NCI-H446 treated with DMSO at 0.1 percent for 48 hours (cell line): ENCODE measurements around the gene RTL10.

Source experiments
- DNase-seq: peaks from one replicate; lab custom pipeline; 2025; lab: John Stamatoyannopoulos, UW

RTL10 gene, protein sequence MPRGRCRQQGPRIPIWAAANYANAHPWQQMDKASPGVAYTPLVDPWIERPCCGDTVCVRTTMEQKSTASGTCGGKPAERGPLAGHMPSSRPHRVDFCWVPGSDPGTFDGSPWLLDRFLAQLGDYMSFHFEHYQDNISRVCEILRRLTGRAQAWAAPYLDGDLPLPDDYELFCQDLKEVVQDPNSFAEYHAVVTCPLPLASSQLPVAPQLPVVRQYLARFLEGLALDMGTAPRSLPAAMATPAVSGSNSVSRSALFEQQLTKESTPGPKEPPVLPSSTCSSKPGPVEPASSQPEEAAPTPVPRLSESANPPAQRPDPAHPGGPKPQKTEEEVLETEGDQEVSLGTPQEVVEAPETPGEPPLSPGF

DNA sequence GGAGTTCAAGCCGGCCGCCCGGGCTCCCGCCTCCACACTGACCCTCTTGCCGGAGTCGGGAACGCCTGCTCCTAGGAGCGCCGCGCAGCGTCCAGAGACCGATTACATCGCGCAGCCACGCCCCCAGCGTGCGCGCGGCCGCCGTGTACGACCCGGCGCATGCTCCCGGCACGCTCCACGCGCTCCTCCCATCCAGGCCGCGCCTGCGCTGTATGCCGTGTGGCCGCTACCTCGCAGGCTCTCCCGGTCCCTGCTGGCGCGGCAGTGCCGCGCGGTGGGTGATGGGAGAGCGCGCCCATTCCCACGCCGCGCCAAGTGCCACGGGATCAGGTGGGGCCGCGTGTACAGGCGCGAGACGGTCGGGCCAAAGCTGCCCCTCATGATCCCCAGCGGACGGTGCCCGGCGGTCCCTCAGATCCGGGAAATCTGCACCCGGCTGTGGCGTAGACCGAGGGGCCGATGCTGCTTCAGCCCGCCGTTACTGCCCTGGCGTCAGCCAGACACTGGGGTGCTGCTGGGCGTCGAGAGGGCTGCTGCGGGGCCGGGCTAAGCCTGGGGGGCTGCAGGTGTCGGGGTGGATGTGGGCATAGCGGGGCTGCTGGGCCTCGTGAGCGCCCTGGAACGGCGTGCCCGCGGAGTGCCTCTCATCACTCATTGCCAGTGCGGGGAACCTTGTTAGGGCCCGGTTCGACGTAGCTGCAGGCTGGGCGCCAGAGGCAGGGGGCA, at the start of gene RTL10, which contains the start of gene GNB1L:
Gene RTL10 (minus strand): TSS at position 97 of the 726 bp plus-strand sequence. CDS start 2,613 bp downstream, outside the sequence.
Gene GNB1L (minus strand): TSS at position 97 of the 726 bp plus-strand sequence. CDS start 33,519 bp downstream, outside the sequence.
- peak; percentile 93 for DNase-seq

DNA sequence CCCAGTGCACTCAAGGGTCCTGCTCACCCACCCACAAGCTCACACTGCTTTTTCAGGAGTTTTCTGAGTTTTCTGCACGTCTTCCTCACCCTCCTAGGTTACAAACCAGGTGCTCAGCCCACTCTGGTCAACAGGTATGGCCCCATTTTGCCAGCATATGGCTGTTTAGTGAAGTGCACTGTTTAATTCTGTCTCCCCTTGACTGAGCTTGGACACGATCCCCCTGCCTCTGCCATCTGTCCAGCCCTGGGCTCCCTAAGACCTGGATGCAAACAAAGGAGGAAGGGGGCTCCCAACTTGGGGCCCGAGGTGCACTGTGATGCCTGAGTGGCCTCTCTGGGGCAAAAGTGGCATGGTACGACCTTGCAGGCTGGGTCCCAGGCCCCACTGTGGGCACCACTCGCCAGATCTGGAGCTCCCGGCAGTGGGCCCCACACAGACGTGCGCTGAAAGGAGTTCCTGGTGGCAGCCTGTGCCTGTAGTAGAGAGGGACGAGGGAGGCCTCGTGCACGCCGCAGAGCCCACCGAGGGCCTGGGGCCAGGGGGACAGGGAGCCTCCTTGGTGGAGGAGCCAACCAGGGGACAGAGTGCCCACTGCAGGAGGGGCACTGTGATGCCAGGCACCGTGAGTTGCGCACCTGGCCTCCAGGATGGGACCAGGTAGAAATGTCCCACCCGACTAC, 49.6 kb upstream of the RTL10 start:
- no peak for DNase-seq

DNA sequence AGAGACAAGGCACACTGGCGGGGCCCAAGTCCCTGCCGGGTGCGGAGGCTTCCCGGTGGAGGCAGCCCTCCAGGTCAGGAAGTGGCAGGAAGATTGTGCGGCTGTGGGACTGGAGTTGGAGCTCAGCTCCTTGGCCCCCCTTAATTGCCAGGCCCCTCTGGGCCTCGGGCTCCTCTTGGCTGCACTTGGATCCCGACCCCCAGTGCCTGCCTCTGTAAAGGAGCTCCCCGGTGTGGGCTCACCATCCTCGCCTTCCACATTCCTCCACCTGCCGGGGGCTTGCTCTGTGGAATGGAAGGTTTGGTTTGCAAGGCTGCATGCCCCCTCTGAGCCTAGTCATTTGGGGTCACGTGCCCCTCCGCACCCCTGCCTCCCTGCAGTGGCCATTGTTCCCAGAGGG, 48.8 kb upstream of the RTL10 start:
- DNase-seq, result no peak

DNA sequence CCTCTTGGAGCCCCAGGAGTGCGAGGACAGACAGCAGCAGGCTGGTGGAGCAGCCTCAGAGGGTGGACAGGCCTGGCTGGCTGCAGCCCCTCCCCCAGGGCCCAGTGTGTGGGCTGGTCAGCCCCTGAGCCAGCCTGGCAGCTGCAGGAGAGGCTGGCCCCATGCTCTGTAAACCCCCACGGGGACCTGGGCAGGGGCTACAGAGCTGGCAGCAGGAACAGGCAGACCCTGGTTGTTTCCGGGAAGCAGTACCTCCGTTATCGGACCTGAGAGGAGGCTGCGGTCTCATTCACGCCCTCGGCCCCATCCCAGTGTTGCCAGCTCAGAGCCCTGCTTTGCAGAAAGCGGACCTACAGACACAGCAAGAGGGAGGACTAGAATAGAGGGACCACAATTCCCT, 48.4 kb upstream of the RTL10 start:
- no peak for DNase-seq

DNA sequence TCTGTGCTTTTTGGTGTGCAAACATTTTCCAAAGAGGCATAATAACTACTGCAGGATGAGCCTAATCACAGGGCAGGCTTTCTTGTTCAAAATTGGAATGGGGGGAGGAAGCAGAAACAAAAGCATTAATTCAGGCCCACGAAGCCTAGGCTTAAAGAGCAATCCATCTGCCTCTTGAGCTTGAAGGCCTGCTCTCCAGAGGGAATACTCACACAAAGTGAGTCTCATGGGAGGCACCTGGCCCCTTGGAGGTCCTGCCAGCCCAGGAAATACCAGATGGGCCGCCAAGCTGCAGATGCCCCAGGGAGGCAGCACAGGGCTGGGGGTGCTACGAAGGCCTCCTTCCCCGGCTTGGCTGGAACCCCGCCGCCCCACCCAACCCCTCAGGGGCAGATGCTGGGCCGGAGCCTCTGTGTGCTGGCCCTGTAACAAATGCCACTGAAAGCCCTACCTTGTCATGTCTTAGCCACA, 47.6 kb upstream of the RTL10 start:
- no peak for DNase-seq

DNA sequence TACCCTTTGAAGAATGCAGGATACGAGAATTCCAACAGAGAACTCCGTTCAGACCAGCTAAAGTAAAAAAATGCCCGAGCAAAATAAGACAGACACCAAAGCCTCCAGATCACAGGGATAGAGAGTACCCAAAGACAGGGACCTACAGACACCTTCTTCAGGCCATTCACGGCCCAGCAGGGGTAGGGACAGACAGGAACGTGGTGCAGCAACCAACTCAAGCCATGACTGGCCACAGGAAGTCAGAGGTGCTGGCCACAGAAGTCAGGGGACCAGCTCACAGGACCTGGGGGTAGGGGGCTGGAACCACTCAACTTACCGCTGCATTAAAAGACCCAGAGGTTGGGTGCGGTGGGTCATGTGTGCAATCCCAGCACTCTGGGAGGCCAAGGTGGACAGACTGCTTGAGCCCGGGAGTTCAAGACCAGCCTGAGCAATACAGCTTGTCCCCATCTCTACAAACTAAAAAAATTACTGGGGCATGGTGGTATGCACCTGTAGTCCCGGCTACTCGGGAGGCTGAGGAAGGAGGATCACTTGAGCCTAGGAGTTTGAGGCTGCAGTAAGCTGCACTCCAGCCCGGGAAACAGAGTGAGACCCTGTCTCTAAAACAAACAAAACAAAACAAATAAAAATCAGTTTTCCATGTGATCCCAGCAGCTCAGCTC, 47.0 kb upstream of the RTL10 start:
- no peak for DNase-seq

DNA sequence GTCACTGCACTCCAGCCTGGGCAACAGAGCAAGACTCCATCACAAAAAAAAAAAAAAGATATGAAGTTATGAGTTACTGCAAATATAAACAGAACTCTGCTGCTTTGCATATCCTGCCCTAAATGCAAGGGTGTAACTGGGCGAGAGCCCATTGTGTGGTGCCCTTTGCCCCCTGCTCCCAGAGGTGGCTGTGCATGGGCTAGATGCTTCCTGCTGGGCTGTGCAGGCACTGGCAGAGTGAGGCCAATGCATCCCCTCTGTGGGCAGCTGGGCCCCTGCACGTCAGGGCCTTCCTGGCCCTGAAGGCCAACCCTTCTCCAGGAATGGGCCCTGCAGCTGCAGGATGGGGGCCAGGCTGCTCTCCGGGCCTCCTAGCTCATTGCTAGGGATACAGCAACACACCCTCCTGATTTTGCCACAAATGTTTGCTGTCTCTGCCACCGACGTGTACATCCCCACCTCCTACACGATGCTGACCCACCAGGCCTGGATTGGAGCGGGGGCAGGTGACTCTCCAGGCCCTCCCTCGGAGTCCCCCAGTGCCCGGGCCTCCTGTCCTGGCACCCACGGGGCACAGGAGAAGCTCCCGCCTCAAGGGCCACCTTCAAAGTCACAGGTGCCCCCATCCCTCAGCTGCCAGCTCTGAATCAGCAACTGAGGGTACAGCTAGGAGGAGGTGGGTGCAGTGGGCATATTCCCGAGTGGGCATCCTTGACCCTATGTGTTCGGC, 46.2 kb upstream of the RTL10 start:
- DNase-seq, result no peak

DNA sequence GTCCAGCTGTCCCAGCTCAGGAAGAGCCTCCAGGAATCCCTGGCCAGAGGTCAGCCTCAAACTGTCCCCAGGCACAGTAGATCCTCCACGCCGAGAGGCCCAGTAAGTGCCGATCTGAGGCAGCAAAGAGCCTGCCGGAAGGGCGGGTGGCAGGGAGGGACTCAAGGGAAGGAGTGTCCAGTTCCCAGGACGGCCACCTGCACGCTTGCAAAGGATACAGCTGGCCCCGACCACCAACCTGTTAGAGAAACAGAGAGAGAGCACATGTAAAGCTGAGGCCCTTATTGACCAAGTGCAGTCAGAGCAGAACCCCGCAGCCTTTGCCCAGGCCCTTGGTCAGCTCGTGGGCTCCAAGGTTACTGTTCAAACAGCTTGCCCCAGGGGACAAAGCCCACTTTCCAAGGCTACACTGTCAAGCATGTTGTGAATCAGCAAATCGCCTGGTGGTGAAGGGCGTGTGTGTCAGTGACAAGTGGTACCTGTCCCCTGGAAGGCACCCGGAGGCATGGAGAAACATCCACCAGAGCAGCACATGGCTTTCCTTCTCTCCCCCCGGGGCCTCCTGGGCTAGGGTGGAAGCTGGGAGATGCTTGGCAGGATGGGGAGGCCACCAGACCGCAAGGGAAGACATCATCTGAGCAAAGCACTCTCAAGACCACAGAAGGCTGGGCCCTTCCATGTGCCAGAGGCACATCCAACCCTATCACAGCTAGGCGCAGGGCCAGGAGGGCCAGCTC, 44.3 kb upstream of the RTL10 start:
- no peak for DNase-seq

DNA sequence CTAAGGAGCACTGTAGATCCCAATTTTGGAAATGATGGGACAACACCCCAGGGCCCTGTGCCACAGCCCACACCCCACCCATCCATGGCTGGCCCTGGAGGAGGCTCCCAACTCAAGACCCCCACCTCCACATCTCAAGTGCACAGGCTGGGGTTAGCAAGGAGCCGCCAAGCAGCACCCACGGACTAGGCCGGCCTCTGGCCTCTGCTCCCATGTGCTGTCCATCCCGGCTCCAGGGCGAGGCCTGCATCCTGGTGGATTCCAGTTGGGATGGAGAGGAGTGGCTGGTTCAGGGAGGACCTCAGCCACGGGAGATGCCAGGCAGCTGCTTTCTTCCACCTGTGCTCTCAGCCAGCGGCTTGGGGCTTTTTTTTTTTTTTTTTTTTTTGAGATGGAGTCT, 43.5 kb upstream of the RTL10 start:
- no peak for DNase-seq

DNA sequence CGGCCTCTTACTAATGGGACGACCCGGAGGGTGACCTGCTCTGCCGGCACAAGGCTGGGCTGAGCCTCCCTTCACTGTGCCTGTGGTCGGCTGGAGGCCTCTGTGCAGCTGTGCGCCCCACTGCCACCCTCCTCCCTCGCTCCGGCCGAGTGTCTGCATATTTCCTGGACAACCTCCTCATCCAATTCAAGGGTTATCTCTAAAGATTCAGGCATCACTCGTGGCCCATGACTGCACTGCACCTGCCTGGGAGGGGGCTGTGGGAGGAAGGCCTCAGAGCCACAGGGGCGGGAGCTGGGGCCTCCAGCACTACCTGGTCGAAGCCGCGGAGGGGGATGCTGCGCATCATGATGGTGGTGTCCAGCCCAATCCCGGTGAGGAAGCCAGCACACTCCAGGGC, 43.1 kb upstream of the RTL10 start:
- DNase-seq, result no peak

DNA sequence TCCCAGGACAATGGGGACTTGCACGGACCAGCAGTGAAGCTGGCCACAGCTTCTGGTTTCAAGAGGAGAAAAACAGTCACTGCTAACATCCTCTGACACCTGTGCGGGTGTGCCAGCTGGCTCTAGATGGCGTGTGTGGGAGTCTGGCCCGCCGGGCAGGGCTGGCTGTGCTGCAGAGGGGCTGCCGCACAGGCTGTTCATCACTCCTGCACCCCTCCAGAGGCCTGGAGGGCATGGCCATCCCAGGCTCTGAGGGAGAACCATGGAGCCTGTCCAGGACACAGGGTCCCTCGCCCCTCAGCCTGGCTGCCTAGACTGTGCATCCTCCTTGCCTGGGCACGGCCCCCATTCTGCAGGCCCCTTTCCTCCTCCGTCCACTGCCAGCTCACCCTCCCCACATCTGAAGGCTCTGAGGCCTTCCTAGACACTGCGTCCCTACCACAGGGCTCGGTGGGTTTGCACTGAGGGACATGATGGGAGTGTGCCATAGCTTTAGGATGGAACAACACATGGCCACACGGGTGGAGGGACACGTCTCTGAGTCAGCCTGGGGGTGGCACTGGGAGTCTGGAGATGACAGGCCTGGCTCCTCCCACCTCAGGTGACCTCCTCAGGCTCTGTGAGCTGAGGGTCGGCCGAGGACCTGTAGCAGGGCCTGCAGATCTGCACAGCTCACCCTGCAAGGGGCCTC, 42.1 kb upstream of the RTL10 start:
- no peak for DNase-seq

DNA sequence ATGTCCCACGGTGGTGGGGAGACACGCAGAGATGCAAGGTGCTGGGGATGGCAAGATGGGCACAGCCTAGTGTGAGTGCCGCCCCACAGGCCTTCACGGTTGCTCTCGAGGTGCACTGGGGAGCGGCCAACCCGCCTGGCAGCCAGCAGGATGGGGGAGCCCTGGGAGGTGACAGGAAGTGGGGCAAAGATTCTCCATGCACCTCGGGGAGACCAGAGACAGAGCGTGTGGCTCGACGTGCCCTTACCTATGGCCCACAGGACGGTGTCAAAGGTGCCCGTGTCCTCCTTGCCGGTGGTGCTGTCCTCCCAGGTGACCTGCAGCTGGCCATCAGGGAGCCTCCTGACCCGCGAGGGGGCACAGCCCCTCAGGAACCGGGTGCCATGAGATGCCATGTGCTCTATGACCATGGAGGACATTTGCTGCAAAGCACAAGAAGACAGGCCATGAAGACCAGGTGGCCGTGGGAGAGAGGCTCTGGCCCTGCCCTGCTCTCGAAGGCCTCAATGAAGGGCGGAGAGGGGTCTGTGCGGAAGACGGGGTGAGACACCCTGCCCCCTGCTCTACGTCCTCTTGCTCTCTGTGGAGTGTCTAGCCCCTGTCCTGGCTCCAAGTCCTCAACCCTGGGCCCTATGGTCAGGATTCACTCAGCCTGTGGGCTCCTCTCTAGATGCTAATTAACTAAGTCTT, 40.6 kb upstream of the RTL10 start:
- no peak for DNase-seq

DNA sequence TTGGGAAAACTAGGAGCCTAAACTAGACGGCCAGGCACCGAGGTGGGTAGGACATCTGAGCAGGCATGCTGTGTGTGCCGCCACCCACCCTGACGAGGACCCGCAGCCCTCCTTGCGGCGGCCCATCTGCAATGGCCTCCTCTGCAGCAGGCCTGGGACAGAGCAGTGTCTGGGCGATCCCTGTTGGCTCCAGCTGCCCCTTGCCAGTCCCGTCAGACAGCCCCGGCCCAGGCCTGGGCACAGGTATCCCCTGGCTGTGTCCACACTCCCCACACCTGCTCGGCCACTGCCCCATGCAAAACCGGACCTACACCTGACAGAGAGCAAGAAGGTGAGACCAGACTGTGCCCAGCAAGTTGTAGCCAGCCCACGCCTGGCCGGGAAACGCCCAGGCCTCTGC, 38.7 kb upstream of the RTL10 start:
- no peak for DNase-seq

DNA sequence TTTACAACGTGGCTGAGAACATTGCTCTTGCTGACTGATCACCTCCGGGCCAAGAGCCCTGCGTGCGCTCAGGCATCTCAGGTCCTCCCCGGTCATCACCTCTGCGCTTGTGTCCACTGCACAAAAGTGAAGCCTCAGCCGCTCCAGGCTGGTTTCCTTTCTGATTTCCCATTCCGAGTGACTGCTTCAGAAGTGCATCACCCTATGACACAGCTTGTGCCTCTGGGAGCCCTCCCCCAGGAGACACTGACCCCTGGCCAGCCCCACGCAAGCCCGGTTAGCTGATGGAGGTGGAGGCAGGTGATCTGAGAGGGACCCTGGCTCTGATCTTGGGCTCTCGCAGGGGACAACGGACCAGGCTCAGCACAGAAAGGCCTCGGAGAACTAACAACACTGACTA, 38.3 kb upstream of the RTL10 start:
- no peak for DNase-seq

DNA sequence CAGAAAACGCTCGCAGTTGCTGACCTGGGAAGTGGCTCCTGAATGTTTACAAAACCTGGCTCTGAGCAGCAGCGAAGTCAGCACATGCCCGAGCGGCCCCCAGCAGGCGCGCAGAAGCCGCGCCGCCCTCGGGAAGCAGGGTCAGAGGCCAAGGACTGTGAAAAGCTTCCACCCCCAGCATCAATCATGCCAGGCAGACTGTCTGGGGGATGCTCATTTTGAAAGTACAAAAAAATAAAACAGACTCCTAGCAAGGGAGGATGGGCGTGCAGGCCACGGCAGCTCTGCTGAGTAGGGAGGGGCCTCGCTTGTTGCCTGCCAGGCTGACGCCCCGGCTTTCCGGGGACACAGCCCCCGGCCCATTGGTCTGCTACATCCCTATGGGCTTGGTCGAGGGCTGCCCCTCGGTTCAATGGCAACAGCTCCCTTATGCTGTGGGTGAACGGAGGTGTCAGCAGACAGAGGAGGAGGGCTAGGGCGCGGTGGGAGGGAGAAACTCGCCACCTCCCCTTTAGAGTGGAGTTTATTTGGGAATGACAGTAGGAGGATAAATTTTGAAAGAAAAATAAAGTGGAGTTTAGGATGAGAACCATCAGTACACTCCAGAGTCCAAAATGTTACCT, 37.7 kb upstream of the RTL10 start:
- no peak for DNase-seq

DNA sequence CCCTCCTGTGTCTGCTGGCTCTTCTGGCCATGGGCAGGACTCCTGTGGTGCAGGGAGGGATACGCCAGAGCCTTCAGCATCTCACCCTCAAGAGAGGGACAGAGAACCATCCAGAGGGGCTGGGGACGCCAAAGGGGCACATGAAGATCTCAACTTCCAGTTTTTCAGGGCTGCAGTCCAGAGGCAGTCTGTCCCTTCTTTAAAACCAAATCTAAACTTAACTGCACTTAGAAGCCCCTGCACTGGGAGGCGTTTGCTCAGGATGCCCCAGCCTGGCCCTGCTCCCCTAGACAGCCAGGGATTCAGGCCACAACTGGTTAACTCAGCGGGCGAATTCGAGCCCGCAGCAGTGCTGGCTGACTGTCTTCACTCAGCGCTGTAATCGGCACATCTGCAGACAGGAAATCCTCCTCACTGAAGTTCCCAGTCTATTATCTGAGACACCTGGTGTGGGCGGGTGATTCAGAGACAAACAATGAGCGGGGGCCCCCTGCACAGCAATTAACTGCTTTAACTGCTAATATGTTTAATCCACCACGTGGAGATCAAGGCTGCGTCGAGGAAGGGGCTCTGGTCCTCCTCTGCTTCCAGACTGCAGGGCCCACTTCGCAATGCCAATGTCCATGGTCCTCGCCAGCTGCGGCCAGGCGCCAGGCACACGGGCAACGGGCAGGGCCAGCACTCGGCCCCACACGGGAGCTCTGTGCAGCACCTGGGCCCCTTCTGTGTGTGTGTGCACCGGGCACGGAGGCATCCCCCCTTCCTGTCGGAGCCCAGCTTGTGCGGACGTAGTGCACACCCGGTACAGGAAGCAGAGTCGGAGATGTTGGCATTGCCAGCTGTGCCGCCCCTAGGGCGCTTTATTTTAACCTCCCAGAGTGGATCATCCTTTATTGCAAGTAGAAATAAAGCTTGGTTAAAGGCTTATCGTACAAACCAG, 36.9 kb upstream of the RTL10 start:
- no peak for DNase-seq

DNA sequence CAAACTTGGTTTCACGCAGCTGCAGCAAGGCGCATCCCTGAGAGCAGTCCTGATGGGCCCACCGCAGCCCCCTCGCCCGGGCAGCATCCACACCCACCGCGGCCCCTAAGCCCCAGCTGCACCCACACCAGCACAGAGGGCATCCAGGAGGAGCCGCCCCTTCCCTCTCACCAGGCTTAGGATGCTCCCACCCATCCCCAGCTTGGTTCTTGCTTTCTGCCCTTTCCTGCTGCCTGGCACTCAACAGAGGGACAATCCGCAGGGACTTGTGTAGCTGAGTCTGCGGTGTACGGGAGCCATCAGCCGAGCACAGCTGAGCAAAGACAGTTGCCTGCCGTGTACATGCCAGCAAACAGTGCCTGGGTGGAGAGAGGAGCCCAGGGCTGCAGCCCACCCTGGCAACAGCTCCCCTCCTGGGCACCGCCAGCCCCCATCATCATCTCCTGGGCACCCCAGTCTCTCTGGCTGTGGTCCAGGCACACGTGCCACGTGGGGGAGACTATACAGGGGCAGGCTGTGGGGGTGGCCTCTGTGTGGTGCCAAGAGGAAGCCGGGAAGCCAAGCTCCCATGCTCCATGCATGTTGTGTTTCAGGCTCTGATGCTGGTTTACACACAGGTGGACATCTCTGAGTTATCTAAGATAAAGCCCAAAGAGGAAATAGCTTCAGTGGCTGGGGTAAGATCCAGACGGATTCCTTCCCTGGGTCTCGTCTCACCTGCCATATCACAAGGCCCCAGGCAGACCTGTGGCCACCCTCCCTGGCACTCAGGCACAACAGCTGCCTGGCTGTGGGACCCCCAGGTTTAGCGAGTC, 36.0 kb upstream of the RTL10 start:
- DNase-seq, result no peak
